Caco-2 (cell line): ENCODE measurements around the gene CRYBA1. TPM values are rescaled to one million over a fixed set of nuclear protein-coding genes. Genes with fewer than 3 reads are reported as not detected.
A peak's percentile ranks its signal among the peaks of the same experiment; 100 is the strongest.

ENCODE experiments used
- BruUV-seq: library from RNA; stranded (reverse); fragments of 400-500 nt; replicated peaks from 2 replicates; lab custom pipeline; 2021; lab: Mats Ljungman, UMichigan
- CTCF ChIA-PET: fragments of 300-600 bp; sonication (Branson Sonifier 250); formaldehyde crosslinking; loops from one replicate; lab custom pipeline; 2022; ENCODE audit warnings: antibody characterized with exemption; lab: Charles Lee
- POLR2A ChIA-PET: fragments of 300-600 bp; sonication (Branson Sonifier 250); formaldehyde crosslinking; loops from one replicate; lab custom pipeline; 2022; ENCODE audit warnings: antibody characterized with exemption; lab: Charles Lee
- DNase-seq, 2 experiments: peaks; one replicate each; pipeline versions ENCODE4 v3.0.0 to v3.0.0-alpha.2; 2020 to 2022
- H3K27me3 ChIP-seq: replicated peaks from 2 replicates; pipeline ENCODE4 v1.6.0; 2011; ENCODE audit warnings: low read length; ENCODE audit not compliant: control insufficient read depth, insufficient read depth
- H3K36me3 ChIP-seq: 2 replicates; pipeline ENCODE4 v1.5.1; 2011; ENCODE audit warnings: low read length; ENCODE audit not compliant: control insufficient read depth, insufficient read depth
- H3K4me1 ChIP-seq: fragments of 250-450 bp; sonication (Bioruptor Pico); 2 replicates; pipeline ENCODE4 v1.5.1; 2020; ENCODE audit warnings: mild to moderate bottlenecking
- H3K4me3 ChIP-seq: 2 replicates; pipeline ENCODE4 v1.5.1; 2011; ENCODE audit warnings: low read depth, mild to moderate bottlenecking, control low read depth, low read length
- H3K9me3 ChIP-seq: fragments of 250-450 bp; sonication (Bioruptor Pico); 2 replicates; pipeline ENCODE4 v1.5.1; 2020; ENCODE audit warnings: mild to moderate bottlenecking, moderate library complexity
- H3K27ac Mint-ChIP-seq: one replicate; pipeline ENCODE4 v1.8.0; 2022; ENCODE audit warnings: mixed read lengths; ENCODE audit not compliant: unreplicated experiment
- H3K27me3 Mint-ChIP-seq: one replicate; pipeline ENCODE4 v1.8.0; 2022; ENCODE audit warnings: mixed read lengths; ENCODE audit not compliant: insufficient read depth, unreplicated experiment
- H3K36me3 Mint-ChIP-seq: one replicate; pipeline ENCODE4 v1.8.0; 2022; ENCODE audit warnings: mild to moderate bottlenecking, mixed read lengths; ENCODE audit not compliant: insufficient read depth, unreplicated experiment
- H3K4me1 Mint-ChIP-seq: one replicate; pipeline ENCODE4 v1.8.0; 2022; ENCODE audit warnings: low read depth, mixed read lengths; ENCODE audit not compliant: unreplicated experiment
- H3K4me3 Mint-ChIP-seq: one replicate; pipeline ENCODE4 v1.8.0; 2022; ENCODE audit warnings: mild to moderate bottlenecking, moderate library complexity, mixed read lengths; ENCODE audit not compliant: unreplicated experiment
- H3K9me3 Mint-ChIP-seq: one replicate; pipeline ENCODE4 v1.8.0; 2022; ENCODE audit warnings: mixed read lengths; ENCODE audit not compliant: unreplicated experiment
- CTCF ChIP-seq, 2 experiments: fragments of 200-600 bp in 1 of 2; IDR thresholded peaks; 1 replicate in 1 of 2; 2 replicates in 1 of 2; pipeline versions ENCODE4 v1.5.1 to v1.8.0; 2011 to 2022; ENCODE audit warnings: antibody characterized with exemption in 1 of 2, control low read depth in 1 of 2, inconsistent platforms in 1 of 2, low read depth in 1 of 2, low read length in 1 of 2, mild to moderate bottlenecking in 1 of 2, moderate library complexity in 1 of 2; ENCODE audit not compliant: insufficient read depth in 1 of 2, severe bottlenecking in 1 of 2, unreplicated experiment in 1 of 2
- intact Hi-C: fragments of 100-400 bp; cut with micrococcal nuclease; formaldehyde crosslinking; loops from one replicate; pipeline ENCODE4 v1.10.0; 2022; ENCODE audit not compliant: unreplicated experiment
- total RNA-seq: library from RNA; stranded (reverse); gene quantifications from 2 replicates; pipeline ENCODE4 v1.2.3, GENCODE V29; 2022

Gene CRYBA1
- total RNA-seq, 1 experiment from 2014 or later = not detected

- H3K27me3 ChIP-seq = no peaks in the 10 kb centered on the region
- TF ChIP-seq CTCF (IDR thresholded peaks at IDR 0.05; ENCODE audit: insufficient read depth in 1 of 2, low read depth in 1 of 2, low read length in 1 of 2, severe bottlenecking in 1 of 2, unreplicated experiment in 1 of 2) = no peak
- peaks cover 7% of the 10 kb centered on the region for H3K4me1 Mint-ChIP-seq
- intact Hi-C loops = loop anchor here (10.0 kb wide), 1 partner anchor 256 kb away; no protein-coding TSS in a partner anchor
- no peaks in the 10 kb centered on the region for H3K4me1 ChIP-seq
- no peak for DNase-seq
- no peaks in the 10 kb centered on the region for H3K27me3 Mint-ChIP-seq
- CTCF ChIA-PET = interaction anchor here (0.8 to 1.5 kb wide), 4 partner anchors 61 to 130 kb away, joined by 3 to 12 read pairs (median 4); partner anchors contain the start of gene MYO18A
- H3K9me3 Mint-ChIP-seq = no peaks in the 10 kb centered on the region
- no peak overlapping the region for H3K4me3 ChIP-seq
- H3K4me3 Mint-ChIP-seq = no peak overlapping the region
- BruUV-seq = no TSS peak
- H3K9me3 ChIP-seq = no peaks in the 10 kb centered on the region
- peaks cover 4% of the 10 kb centered on the region for H3K36me3 Mint-ChIP-seq
- H3K27ac Mint-ChIP-seq = no peak overlapping the region
- no peaks in the 10 kb centered on the region for H3K36me3 ChIP-seq
- POLR2A ChIA-PET = no interaction called here
Observed at GRCh38 chr17:29240477-29240876, 6.2 kb upstream of the CRYBA1 start.

GRCh38 chr17:29240968-29241963 lies 5.4 kb upstream of the CRYBA1 start:
- no peaks in the 10 kb centered on the region for H3K9me3 ChIP-seq
- no peaks in the 10 kb centered on the region for H3K27me3 ChIP-seq
- DNase-seq = peak in 1 of 2 experiments; percentile 28
- H3K9me3 Mint-ChIP-seq = no peaks in the 10 kb centered on the region
- intact Hi-C loops = loop anchor here (10.0 kb wide), 1 partner anchor 256 kb away; no protein-coding TSS in a partner anchor
- peaks cover 7% of the 10 kb centered on the region for H3K4me1 Mint-ChIP-seq
- H3K4me3 ChIP-seq = no peak overlapping the region
- H3K36me3 ChIP-seq = no peaks in the 10 kb centered on the region
- no TSS peak for BruUV-seq
- no peaks in the 10 kb centered on the region for H3K27me3 Mint-ChIP-seq
- peaks cover 4% of the 10 kb centered on the region for H3K36me3 Mint-ChIP-seq
- CTCF ChIA-PET = interaction anchor here (0.7 to 1.5 kb wide), 5 partner anchors 34 to 129 kb away, joined by 3 to 12 read pairs (median 4); partner anchors contain the start of gene MYO18A
- TF ChIP-seq CTCF (IDR thresholded peaks at IDR 0.05; ENCODE audit: insufficient read depth in 1 of 2, low read depth in 1 of 2, low read length in 1 of 2, severe bottlenecking in 1 of 2, unreplicated experiment in 1 of 2) = no peak
- H3K27ac Mint-ChIP-seq = no peak overlapping the region
- H3K4me3 Mint-ChIP-seq = no peak overlapping the region
- POLR2A ChIA-PET = interaction anchor here (0.5 kb wide), 1 partner anchor 351 kb away, joined by 3 read pairs; the partner anchor contains the start of gene ANKRD13B
- no peaks in the 10 kb centered on the region for H3K4me1 ChIP-seq

GRCh38 chr17:29242051-29242450 lies 4.6 kb upstream of the CRYBA1 start:
- DNase-seq = no peak
- ChIA-PET CTCF (interaction anchor here (0.8 to 1.5 kb wide), 3 partner anchors 49 to 118 kb away, joined by 3 to 4 read pairs (median 4); no protein-coding TSS in a partner anchor), POLR2A (no interaction called here)
- no peaks in the 10 kb centered on the region for H3K36me3 ChIP-seq
- no peak overlapping the region for H3K27ac Mint-ChIP-seq
- no peak for TF ChIP-seq CTCF (IDR thresholded peaks at IDR 0.05; ENCODE audit: insufficient read depth in 1 of 2, low read depth in 1 of 2, low read length in 1 of 2, severe bottlenecking in 1 of 2, unreplicated experiment in 1 of 2)
- no TSS peak for BruUV-seq
- H3K27me3 ChIP-seq = no peaks in the 10 kb centered on the region
- no peaks in the 10 kb centered on the region for H3K27me3 Mint-ChIP-seq
- H3K9me3 Mint-ChIP-seq = no peaks in the 10 kb centered on the region
- H3K4me1 ChIP-seq = no peaks in the 10 kb centered on the region
- H3K36me3 Mint-ChIP-seq = peaks cover 4% of the 10 kb centered on the region
- intact Hi-C loops = loop anchor here (10.0 kb wide), 1 partner anchor 257 kb away; no protein-coding TSS in a partner anchor
- no peak overlapping the region for H3K4me3 Mint-ChIP-seq
- H3K4me1 Mint-ChIP-seq = peaks cover 6% of the 10 kb centered on the region
- H3K9me3 ChIP-seq = no peaks in the 10 kb centered on the region
- H3K4me3 ChIP-seq = no peak overlapping the region
